Caco-2 (cell line): ENCODE data around the gene KDM6B. TPM values are rescaled to one million over a fixed set of nuclear protein-coding genes. Genes with fewer than 3 reads are reported as not detected.

Experiments
- BruUV-seq: library from RNA; stranded (reverse); fragments of 400-500 nt; replicated peaks from 2 replicates; lab custom pipeline; 2021; lab: Mats Ljungman, UMichigan
- CTCF ChIA-PET: fragments of 300-600 bp; sonication (Branson Sonifier 250); formaldehyde crosslinking; loops from one replicate; lab custom pipeline; 2022; ENCODE audit warnings: antibody characterized with exemption; lab: Charles Lee
- POLR2A ChIA-PET: fragments of 300-600 bp; sonication (Branson Sonifier 250); formaldehyde crosslinking; loops from one replicate; lab custom pipeline; 2022; ENCODE audit warnings: antibody characterized with exemption; lab: Charles Lee
- DNase-seq, 2 experiments: peaks; one replicate each; pipeline versions ENCODE4 v3.0.0 to v3.0.0-alpha.2; 2020 to 2022
- H3K27me3 ChIP-seq: replicated peaks from 2 replicates; pipeline ENCODE4 v1.6.0; 2011; ENCODE audit warnings: low read length; ENCODE audit not compliant: control insufficient read depth, insufficient read depth
- H3K36me3 ChIP-seq: 2 replicates; pipeline ENCODE4 v1.5.1; 2011; ENCODE audit warnings: low read length; ENCODE audit not compliant: control insufficient read depth, insufficient read depth
- H3K4me1 ChIP-seq: fragments of 250-450 bp; sonication (Bioruptor Pico); 2 replicates; pipeline ENCODE4 v1.5.1; 2020; ENCODE audit warnings: mild to moderate bottlenecking
- H3K4me3 ChIP-seq: 2 replicates; pipeline ENCODE4 v1.5.1; 2011; ENCODE audit warnings: low read depth, mild to moderate bottlenecking, control low read depth, low read length
- H3K9me3 ChIP-seq: fragments of 250-450 bp; sonication (Bioruptor Pico); 2 replicates; pipeline ENCODE4 v1.5.1; 2020; ENCODE audit warnings: mild to moderate bottlenecking, moderate library complexity
- H3K27ac Mint-ChIP-seq: one replicate; pipeline ENCODE4 v1.8.0; 2022; ENCODE audit warnings: mixed read lengths; ENCODE audit not compliant: unreplicated experiment
- H3K27me3 Mint-ChIP-seq: one replicate; pipeline ENCODE4 v1.8.0; 2022; ENCODE audit warnings: mixed read lengths; ENCODE audit not compliant: insufficient read depth, unreplicated experiment
- H3K36me3 Mint-ChIP-seq: one replicate; pipeline ENCODE4 v1.8.0; 2022; ENCODE audit warnings: mild to moderate bottlenecking, mixed read lengths; ENCODE audit not compliant: insufficient read depth, unreplicated experiment
- H3K4me1 Mint-ChIP-seq: one replicate; pipeline ENCODE4 v1.8.0; 2022; ENCODE audit warnings: low read depth, mixed read lengths; ENCODE audit not compliant: unreplicated experiment
- H3K4me3 Mint-ChIP-seq: one replicate; pipeline ENCODE4 v1.8.0; 2022; ENCODE audit warnings: mild to moderate bottlenecking, moderate library complexity, mixed read lengths; ENCODE audit not compliant: unreplicated experiment
- H3K9me3 Mint-ChIP-seq: one replicate; pipeline ENCODE4 v1.8.0; 2022; ENCODE audit warnings: mixed read lengths; ENCODE audit not compliant: unreplicated experiment
- intact Hi-C: fragments of 100-400 bp; cut with micrococcal nuclease; formaldehyde crosslinking; loops from one replicate; pipeline ENCODE4 v1.10.0; 2022; ENCODE audit not compliant: unreplicated experiment
- total RNA-seq: library from RNA; stranded (reverse); gene quantifications from 2 replicates; pipeline ENCODE4 v1.2.3, GENCODE V29; 2022
- TF ChIP-seq, protein P1 (sequence below), 2 experiments: fragments of 200-600 bp in 1 of 2; IDR thresholded peaks; 1 replicate in 1 of 2; 2 replicates in 1 of 2; pipeline versions ENCODE4 v1.5.1 to v1.8.0; 2011 to 2022; ENCODE audit warnings: antibody characterized with exemption in 1 of 2, control low read depth in 1 of 2, inconsistent platforms in 1 of 2, low read depth in 1 of 2, low read length in 1 of 2, mild to moderate bottlenecking in 1 of 2, moderate library complexity in 1 of 2; ENCODE audit not compliant: insufficient read depth in 1 of 2, severe bottlenecking in 1 of 2, unreplicated experiment in 1 of 2

KDM6B gene
- total RNA-seq, 1 experiment from 2014 or later = 27.9 TPM

DNA sequence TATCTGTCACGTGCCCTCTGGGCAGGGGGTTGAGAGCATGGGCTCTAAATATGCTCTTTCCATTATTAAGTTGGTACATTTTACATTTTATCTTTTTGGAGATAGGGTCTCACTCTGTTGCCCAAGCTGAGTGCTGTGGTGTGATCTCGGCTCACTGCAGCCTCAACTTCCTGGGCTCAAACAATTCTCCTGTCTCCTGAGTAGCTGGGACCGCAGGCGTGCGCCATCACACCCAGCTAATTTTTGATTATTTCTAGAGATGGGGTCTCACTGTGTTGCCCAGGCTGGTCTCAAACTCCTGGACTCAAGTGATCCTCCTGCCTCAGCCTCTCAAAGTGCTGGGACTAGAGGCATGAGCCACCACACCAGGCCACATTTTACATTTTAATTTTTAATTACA is 43.9 kb upstream of the KDM6B start:
- POLR2A ChIA-PET = no interaction called here
- no peak for DNase-seq
- H3K36me3 ChIP-seq = no peaks in the 10 kb centered on the region
- H3K9me3 ChIP-seq = no peaks in the 10 kb centered on the region
- Mint-ChIP-seq H3K36me3 (no peaks in the 10 kb centered on the region), H3K9me3 (no peaks in the 10 kb centered on the region), H3K27me3 (no peaks in the 10 kb centered on the region), H3K4me1 (no peaks in the 10 kb centered on the region), H3K27ac (no peak overlapping the region), H3K4me3 (no peak overlapping the region)
- no peaks in the 10 kb centered on the region for H3K27me3 ChIP-seq
- CTCF ChIA-PET = no interaction called here
- TF ChIP-seq, protein P1, sequence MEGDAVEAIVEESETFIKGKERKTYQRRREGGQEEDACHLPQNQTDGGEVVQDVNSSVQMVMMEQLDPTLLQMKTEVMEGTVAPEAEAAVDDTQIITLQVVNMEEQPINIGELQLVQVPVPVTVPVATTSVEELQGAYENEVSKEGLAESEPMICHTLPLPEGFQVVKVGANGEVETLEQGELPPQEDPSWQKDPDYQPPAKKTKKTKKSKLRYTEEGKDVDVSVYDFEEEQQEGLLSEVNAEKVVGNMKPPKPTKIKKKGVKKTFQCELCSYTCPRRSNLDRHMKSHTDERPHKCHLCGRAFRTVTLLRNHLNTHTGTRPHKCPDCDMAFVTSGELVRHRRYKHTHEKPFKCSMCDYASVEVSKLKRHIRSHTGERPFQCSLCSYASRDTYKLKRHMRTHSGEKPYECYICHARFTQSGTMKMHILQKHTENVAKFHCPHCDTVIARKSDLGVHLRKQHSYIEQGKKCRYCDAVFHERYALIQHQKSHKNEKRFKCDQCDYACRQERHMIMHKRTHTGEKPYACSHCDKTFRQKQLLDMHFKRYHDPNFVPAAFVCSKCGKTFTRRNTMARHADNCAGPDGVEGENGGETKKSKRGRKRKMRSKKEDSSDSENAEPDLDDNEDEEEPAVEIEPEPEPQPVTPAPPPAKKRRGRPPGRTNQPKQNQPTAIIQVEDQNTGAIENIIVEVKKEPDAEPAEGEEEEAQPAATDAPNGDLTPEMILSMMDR (IDR thresholded peaks at IDR 0.05; ENCODE audit: insufficient read depth in 1 of 2, low read depth in 1 of 2, low read length in 1 of 2, severe bottlenecking in 1 of 2, unreplicated experiment in 1 of 2) = no peak
- no TSS peak for BruUV-seq
- H3K4me3 ChIP-seq = no peak overlapping the region
- intact Hi-C loops = no loop called here
- no peaks in the 10 kb centered on the region for H3K4me1 ChIP-seq

DNA sequence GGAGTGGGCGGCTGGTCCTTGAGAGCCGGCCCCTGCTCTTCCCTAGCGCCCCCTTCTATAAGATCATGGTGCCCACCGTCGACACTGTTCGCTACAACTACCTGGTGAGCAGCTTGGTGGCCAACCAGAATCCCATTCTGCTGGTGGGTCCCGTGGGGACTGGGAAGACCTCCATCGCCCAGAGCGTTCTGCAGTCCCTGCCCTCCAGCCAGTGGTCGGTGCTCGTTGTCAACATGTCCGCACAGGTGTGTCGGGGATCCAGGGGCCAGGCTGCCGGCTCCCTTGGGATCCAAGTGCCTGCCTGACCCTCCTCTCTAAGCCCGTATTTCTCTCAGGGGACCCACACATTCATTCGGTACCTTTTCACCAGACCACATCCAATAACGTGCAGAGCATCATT is 41.4 kb upstream of the KDM6B start:
- no peaks in the 10 kb centered on the region for H3K36me3 ChIP-seq
- no peaks in the 10 kb centered on the region for H3K4me1 ChIP-seq
- H3K4me3 ChIP-seq = no peak overlapping the region
- Mint-ChIP-seq H3K27ac (no peak overlapping the region), H3K9me3 (no peaks in the 10 kb centered on the region), H3K27me3 (no peaks in the 10 kb centered on the region), H3K4me3 (no peak overlapping the region), H3K36me3 (no peaks in the 10 kb centered on the region), H3K4me1 (no peaks in the 10 kb centered on the region)
- ChIA-PET CTCF (no interaction called here), POLR2A (no interaction called here)
- BruUV-seq = no TSS peak
- no peak for DNase-seq
- intact Hi-C loops = no loop called here
- H3K27me3 ChIP-seq = no peaks in the 10 kb centered on the region
- H3K9me3 ChIP-seq = no peaks in the 10 kb centered on the region
- TF ChIP-seq, protein P1 (IDR thresholded peaks at IDR 0.05; ENCODE audit: insufficient read depth in 1 of 2, low read depth in 1 of 2, low read length in 1 of 2, severe bottlenecking in 1 of 2, unreplicated experiment in 1 of 2) = no peak

DNA sequence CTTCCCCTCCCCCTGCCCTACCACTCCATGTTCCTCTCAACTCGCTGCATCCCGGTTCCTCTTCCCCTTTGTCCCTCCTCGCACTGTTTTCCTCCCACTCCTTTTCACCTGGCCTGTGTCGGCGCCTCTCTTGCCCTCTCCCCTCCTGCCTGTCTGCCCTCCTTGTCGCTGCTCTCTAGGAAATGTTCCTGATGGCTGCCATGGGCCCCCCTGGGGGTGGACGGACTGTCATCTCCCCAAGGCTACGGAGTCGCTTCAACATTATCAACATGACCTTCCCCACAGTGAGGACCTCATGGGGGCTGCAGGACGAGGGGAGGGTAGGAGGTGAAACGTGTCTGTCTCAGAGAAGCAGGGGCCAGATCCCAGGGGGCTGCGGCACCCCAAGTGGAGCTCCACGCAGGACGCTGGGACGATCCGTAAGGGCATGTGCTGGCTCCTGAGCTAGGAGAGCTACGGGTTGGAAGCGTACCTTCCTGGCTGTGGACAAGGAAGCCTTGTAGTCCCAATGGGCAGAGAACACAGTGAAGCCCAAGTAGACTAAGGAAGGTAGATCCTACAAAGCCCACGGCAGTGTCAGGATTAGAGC is 39.8 kb upstream of the KDM6B start:
- intact Hi-C loops = no loop called here
- H3K9me3 ChIP-seq = no peaks in the 10 kb centered on the region
- Mint-ChIP-seq H3K27me3 (no peaks in the 10 kb centered on the region), H3K27ac (no peak overlapping the region), H3K9me3 (no peaks in the 10 kb centered on the region), H3K4me3 (no peak overlapping the region), H3K4me1 (no peaks in the 10 kb centered on the region), H3K36me3 (no peaks in the 10 kb centered on the region)
- POLR2A ChIA-PET = no interaction called here
- no peaks in the 10 kb centered on the region for H3K36me3 ChIP-seq
- TF ChIP-seq, protein P1 (IDR thresholded peaks at IDR 0.05; ENCODE audit: insufficient read depth in 1 of 2, low read depth in 1 of 2, low read length in 1 of 2, severe bottlenecking in 1 of 2, unreplicated experiment in 1 of 2) = no peak
- H3K4me1 ChIP-seq = no peaks in the 10 kb centered on the region
- CTCF ChIA-PET = no interaction called here
- no peak overlapping the region for H3K4me3 ChIP-seq
- no TSS peak for BruUV-seq
- H3K27me3 ChIP-seq = no peaks in the 10 kb centered on the region
- DNase-seq = no peak
